HEK293 (cell line): ENCODE data around the gene BTBD19.
"Not testable (repeated sequence)": the region's sequence is repeated elsewhere in the genome, so short reads cannot be mapped to it uniquely, and the experiment has no call there.

Source experiments
- ZNF121 ChIP-seq: fragments of 450-650 bp; formaldehyde crosslinking; IDR thresholded peaks from 2 replicates; pipeline ENCODE4 v1.5.1; 2016; ENCODE audit warnings: missing biosample characterization, missing genetic modification characterization
- ZNF274 ChIP-seq, 2 experiments: fragments of 200-500 bp in 1 of 2; fragments of 450-650 bp in 1 of 2; sonication (Bioruptor generic) in 1 of 2; formaldehyde crosslinking in 1 of 2; IDR thresholded peaks; 2 replicates each; pipeline versions ENCODE4 v1.5.1 to v1.6.1; 2014 to 2016; ENCODE audit warnings: borderline replicate concordance in 1 of 2, inconsistent platforms in 1 of 2, low read length in 1 of 2, missing biosample characterization in 1 of 2, missing genetic modification characterization in 1 of 2
- ZNF521 ChIP-seq: fragments of 450-650 bp; formaldehyde crosslinking; IDR thresholded peaks from 2 replicates; pipeline ENCODE4 v1.5.1; 2017; ENCODE audit warnings: missing biosample characterization, mild to moderate bottlenecking, missing genetic modification characterization
- TF ChIP-seq, protein P1 (sequence below): fragments of 450-650 bp; IDR thresholded peaks from 2 replicates; pipeline ENCODE4 v1.5.1; 2018; ENCODE audit warnings: missing biosample characterization, missing genetic modification characterization
- TF ChIP-seq, protein P2 (sequence below): fragments of 450-650 bp; formaldehyde crosslinking; IDR thresholded peaks from 2 replicates; pipeline ENCODE4 v1.5.1; 2016; ENCODE audit warnings: missing biosample characterization, missing genetic modification characterization

DNA sequence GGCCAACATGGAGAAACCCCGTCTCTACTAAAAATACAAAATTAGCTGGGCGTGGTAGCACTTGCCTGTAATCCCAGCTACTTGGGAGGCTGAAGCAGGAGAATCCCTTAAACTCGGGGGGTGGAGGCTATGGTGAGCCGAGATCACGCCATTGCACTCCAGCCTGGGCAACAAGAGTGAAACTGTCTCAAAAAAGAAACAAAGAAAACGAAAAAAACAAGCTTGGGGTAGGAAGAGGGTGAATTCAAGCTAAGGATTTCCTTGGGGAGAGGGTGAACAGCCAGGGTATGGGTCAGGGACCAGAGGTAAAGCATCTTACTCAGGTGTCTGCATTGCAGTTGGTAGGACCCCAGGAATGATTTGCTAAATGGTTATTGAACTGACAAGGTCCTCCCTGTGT, 41.9 kb upstream of the BTBD19 start:
- TF ChIP-seq, protein P1, sequence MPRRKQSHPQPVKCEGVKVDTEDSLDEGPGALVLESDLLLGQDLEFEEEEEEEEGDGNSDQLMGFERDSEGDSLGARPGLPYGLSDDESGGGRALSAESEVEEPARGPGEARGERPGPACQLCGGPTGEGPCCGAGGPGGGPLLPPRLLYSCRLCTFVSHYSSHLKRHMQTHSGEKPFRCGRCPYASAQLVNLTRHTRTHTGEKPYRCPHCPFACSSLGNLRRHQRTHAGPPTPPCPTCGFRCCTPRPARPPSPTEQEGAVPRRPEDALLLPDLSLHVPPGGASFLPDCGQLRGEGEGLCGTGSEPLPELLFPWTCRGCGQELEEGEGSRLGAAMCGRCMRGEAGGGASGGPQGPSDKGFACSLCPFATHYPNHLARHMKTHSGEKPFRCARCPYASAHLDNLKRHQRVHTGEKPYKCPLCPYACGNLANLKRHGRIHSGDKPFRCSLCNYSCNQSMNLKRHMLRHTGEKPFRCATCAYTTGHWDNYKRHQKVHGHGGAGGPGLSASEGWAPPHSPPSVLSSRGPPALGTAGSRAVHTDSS = not testable (repeated sequence)
- TF ChIP-seq ZNF121 (tag by site-specific recombination); ZNF521 (tag by site-specific recombination); ZNF274 (IDR thresholded peaks at IDR 0.05; ENCODE audit: low read length); ZNF274 (tag by site-specific recombination; IDR thresholded peaks at IDR 0.05; ENCODE audit: borderline replicate concordance): not testable (repeated sequence)
- TF ChIP-seq, protein P2, sequence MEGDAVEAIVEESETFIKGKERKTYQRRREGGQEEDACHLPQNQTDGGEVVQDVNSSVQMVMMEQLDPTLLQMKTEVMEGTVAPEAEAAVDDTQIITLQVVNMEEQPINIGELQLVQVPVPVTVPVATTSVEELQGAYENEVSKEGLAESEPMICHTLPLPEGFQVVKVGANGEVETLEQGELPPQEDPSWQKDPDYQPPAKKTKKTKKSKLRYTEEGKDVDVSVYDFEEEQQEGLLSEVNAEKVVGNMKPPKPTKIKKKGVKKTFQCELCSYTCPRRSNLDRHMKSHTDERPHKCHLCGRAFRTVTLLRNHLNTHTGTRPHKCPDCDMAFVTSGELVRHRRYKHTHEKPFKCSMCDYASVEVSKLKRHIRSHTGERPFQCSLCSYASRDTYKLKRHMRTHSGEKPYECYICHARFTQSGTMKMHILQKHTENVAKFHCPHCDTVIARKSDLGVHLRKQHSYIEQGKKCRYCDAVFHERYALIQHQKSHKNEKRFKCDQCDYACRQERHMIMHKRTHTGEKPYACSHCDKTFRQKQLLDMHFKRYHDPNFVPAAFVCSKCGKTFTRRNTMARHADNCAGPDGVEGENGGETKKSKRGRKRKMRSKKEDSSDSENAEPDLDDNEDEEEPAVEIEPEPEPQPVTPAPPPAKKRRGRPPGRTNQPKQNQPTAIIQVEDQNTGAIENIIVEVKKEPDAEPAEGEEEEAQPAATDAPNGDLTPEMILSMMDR (tag by site-specific recombination) = not testable (repeated sequence)
